Suprapubic skin (tissue), 4 donors: ENCODE measurements around the gene IL3.

Source experiments
- EP300 ChIP-seq: sonication (generic); formaldehyde crosslinking; IDR thresholded peaks from one replicate; pipeline ENCODE4 v1.6.1; 2017; ENCODE audit warnings: antibody characterized with exemption
- POLR2A ChIP-seq, 2 donors: fragments of 450-650 bp; IDR thresholded peaks; one replicate each; pipeline ENCODE4 v1.6.1; 2017; ENCODE audit warnings: antibody characterized with exemption in 2 of 2, mild to moderate bottlenecking in 2 of 2, moderate library complexity in 2 of 2
- POLR2AphosphoS5 ChIP-seq, 3 donors: sonication (generic); formaldehyde crosslinking; IDR thresholded peaks; one replicate each; pipeline ENCODE4 v1.6.1; 2017; ENCODE audit warnings: antibody characterized with exemption in 3 of 3
- TF ChIP-seq, protein P1 (sequence below), 2 donors: fragments of 200-600 bp in 1 of 2; fragments of 450-650 bp in 1 of 2; sonication (generic) in 1 of 2; IDR thresholded peaks; one replicate each; pipeline ENCODE4 v1.5.1; 2016 to 2019; ENCODE audit warnings: antibody characterized with exemption in 2 of 2, mild to moderate bottlenecking in 1 of 2, moderate library complexity in 1 of 2

DNA sequence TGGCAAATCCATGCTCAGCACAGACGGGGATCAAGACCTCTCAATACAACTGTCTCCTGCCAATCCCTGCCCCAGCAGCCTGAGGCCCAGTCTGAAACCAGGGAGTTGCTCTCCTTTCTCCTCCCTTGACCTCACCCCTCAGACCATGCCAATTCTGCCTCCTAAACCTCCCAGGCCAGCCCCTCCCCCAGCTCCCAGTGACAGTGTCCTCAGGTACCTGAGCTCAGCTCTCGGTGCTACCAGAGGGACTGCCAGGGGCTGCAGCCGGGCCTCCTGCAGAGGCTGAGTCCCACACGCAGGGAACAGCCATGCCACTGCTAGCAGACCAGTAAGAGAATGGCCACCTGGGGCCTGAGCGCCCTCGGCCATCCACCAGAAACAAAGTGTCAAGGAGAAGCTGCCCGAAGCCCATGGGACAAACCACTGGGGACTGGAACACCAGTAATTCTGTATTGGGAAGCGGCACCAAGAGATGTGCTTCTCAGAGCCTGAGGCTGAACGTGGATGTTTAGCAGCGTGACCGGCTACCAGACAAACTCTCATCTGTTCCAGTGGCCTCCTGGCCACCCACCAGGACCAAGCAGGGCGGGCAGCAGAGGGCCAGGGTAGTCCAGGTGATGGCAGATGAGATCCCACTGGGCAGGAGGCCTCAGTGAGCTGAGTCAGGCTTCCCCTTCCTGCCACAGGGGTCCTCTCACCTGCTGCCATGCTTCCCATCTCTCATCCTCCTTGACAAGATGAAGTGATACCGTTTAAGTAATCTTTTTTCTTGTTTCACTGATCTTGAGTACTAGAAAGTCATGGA, 557 bp upstream of the IL3 start:
- TF ChIP-seq, protein P1, sequence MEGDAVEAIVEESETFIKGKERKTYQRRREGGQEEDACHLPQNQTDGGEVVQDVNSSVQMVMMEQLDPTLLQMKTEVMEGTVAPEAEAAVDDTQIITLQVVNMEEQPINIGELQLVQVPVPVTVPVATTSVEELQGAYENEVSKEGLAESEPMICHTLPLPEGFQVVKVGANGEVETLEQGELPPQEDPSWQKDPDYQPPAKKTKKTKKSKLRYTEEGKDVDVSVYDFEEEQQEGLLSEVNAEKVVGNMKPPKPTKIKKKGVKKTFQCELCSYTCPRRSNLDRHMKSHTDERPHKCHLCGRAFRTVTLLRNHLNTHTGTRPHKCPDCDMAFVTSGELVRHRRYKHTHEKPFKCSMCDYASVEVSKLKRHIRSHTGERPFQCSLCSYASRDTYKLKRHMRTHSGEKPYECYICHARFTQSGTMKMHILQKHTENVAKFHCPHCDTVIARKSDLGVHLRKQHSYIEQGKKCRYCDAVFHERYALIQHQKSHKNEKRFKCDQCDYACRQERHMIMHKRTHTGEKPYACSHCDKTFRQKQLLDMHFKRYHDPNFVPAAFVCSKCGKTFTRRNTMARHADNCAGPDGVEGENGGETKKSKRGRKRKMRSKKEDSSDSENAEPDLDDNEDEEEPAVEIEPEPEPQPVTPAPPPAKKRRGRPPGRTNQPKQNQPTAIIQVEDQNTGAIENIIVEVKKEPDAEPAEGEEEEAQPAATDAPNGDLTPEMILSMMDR (IDR thresholded peaks at IDR 0.05) = no peak
- TF ChIP-seq EP300 (no peak), POLR2A (IDR thresholded peaks at IDR 0.05) (no peak), POLR2AphosphoS5 (IDR thresholded peaks at IDR 0.05) (no peak)
